OCI-M2 (cell line): ENCODE results near the gene DNAH9.
"Not testable (repeated sequence)": the region's sequence is repeated elsewhere in the genome, so short reads cannot be mapped to it uniquely, and the experiment has no call there.

ENCODE experiments used
- DNase-seq: peaks from one replicate; lab custom pipeline; 2025; ENCODE audit not compliant: unreplicated experiment; lab: John Stamatoyannopoulos, UW

Gene DNAH9

DNA sequence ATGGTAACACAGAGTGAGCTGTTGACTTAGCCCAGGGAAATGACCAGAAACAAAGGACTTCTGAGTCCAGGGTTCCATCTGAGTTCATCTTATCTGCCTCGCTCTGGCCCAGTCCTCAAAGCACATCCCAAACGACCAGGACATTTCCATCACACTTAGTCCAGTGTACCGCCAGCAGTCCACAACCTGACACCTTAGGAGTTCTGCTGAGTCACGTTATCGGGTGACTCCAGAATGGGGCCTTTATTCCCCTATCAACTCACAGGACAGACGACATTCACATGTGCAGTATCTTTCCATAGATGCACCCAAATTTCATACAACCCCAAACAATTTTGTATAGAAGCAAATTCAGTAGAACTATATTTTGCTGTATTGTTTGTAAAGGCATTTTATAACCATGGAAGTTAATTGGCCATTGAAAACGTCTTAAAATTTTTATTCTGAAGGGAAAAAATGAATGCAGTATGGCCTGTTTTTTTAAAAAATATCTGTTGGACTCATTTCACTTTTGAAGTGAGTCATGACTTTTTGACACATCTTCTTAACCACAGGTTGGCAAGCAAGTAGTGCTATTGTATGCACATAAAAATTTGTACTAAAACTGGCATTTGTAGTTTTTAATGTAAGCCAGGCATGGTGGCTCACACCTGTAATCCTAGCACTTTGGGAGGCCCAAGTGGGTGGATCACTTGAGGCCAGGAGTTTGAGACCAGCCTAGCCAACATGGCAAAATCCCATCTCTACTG, 352.7 kb downstream of the DNAH9 start:
- DNase-seq = no peak

GRCh38 chr17:11952610-11953009, 354.3 kb downstream of the DNAH9 start:
- no peak for DNase-seq

- no peak for DNase-seq
Observed at GRCh38 chr17:11953924-11954323, 355.7 kb downstream of the DNAH9 start.

DNA sequence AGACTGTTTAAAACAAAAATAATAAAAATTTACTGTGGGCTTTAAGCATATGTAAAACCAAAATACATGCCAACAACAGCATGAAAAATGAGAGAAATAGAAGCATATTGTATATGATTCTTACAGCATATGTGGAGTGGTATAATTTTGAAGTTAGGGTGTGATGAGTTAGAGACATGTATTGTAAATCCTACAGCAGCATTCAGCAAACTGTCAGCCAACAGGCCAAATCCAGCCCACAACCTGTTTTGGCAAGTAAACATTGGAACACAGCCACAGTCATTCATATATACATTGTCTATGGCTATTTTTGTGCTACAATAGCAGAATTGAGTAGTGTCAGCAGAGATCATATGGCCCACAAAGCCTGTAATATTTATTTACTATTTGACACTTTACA, 356.7 kb downstream of the DNAH9 start:
- no peak for DNase-seq

- no peak for DNase-seq
Observed at GRCh38 chr17:11969565-11969964, 371.3 kb downstream of the DNAH9 start.

DNA sequence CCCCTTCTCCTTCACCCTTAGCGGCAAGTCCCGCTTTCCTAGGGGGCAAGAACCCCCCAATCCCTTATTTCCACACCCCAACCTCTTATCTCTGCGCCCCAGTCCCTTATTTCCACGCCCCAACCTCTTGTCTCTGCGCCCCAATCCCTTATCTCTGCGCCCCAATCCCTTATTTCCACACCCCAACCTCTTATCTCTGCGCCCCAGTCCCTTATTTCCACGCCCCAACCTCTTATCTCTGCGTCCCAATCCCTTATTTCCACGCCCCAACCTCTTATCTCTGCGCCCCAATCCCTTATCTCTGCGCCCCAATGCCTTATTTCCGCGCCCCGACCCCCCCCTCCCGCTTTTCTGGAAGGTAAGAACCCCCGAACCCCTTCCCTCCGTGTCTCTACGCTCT, 374.5 kb downstream of the DNAH9 start:
- DNase-seq = not testable (repeated sequence)

DNA sequence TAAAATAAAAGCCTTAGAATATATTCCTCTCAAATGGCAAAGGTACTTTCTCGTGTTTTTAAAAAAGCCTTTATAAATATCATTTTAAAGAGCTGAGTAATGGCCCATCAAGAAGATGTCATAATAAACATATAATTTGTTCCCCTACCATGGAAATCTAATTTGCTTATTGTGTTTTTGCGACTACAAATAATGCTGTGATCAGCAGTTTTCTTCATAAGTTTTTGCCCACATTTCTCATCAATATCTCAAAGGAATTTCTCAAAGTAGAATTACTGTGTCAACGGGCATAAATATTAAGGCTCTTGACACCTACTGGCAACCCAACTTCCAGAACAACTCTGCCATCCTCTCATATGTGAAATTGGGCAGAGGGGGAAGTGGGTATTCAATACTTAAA, 381.5 kb downstream of the DNAH9 start:
- DNase-seq = no peak

- DNase-seq = no peak
Observed at GRCh38 chr17:11980813-11981212, 382.5 kb downstream of the DNAH9 start.

DNA sequence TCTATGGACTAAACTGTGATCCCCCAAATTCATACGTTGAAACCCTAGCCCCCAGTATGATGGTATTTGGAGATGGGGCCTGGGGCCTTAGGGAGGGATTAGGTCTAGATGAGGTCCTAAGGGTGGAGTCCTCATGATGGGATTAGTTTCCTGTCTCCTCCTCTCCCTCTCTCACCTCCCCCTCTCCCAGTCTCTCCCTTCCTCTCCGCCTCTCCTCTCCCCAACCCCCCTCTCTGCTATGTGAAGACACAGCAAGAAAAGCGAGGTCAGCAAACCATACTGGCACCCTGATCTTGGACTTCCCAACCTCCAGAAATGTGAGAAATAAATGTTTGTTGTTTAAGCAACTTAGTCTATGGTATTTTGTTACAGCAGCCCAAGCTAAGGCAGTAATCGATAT, 383.6 kb downstream of the DNAH9 start:
- no peak for DNase-seq

GRCh38 chr17:11986179-11986941, 388.1 kb downstream of the DNAH9 start:
- no peak for DNase-seq

- DNase-seq = peak; percentile 10
Observed at GRCh38 chr17:11986942-11987329, 388.7 kb downstream of the DNAH9 start.

DNA sequence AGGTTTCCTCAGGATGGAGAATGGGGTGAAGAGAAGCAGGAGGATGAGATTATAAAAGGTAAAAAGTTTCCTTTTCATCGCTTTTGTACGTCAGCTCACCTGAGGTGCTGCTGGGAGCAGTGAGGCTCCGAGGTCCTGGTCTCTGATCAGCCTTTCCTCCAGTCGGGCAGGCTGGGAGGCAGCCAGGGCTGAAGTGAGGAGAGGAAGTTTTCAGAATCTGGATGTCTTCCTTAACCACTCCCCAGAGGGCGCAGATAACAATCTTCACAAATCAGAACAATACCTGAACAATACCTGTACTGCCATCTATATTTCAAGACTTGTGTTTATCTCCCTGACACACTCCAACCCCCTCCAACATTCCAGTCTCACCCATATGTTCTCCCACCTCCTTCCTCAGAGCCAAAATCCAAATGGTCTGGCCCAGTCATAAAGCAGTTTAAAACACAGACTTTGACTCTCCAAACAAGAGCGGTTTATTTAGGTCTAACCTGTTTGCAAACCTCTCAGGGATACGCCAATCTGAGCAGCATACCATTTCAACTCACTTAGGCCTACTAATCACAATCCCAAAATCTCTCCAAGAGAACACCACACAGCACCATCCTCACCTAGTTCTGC, 392.2 kb downstream of the DNAH9 start:
- DNase-seq = no peak

GRCh38 chr17:11991461-11991860, 393.2 kb downstream of the DNAH9 start:
- no peak for DNase-seq

DNA sequence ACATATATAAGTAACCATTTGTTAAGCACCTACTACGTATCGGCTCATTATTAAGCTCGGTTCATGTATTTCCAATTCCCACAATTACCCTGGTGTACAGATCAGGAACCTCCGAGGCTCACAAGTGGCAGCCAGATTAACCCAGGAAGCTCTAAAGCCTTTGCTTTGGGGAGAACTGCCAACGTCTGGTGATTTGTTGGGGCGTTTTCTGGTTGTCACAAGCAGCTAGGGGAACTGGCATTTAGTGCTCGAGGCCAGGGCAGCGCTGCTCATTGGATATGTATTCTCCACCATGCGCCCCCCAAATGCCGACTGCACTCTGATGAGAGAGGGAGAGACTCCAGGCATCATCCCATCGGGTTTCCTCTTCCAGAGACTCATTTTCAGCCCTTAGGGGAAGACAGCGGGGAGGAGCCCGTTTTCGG, 398.5 kb downstream of the DNAH9 start:
- no peak for DNase-seq

- DNase-seq = peak; percentile 69
Observed at GRCh38 chr17:11997147-11997971, 399.1 kb downstream of the DNAH9 start, which contains the start of gene ZNF18. ZNF18 (minus strand) TSS chr17:11997475; CDS start chr17:11992829, 4,646 bp downstream.

DNA sequence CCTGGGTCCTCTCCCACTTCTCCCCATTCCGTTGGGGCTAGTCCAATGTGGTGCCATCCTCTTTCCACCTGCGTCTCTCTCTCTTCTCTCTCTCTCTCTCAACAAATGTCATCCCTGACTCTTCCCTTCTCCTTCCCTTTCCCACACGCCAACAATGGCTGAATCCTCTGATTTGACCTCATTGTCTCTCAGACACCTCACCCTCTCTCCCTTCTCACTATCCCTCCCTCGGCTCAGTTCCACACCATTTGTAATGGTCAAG, 399.6 kb downstream of the DNAH9 start:
- DNase-seq = no peak

GRCh38 chr17:11999696-12000095, 401.4 kb downstream of the DNAH9 start:
- no peak for DNase-seq

DNA sequence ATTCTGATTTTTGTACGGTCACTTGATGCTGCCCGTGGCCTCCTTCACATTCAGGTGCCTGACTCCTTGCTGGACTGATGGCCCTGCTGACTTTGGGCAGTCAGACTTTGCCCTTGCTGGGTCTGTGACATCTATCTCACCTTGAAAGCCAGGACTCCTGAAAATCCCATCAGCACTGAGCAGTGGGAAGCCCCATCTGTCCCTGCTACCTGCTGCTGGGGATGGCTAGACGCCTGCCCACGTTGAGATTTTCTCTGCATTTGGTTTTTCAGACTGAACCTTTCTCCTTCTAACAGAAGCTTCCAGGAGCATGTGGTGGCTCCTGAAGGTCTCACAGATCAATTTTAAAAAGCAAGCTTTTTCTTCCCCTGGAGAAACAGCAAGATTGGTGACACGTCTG, 409.2 kb downstream of the DNAH9 start:
- DNase-seq = no peak
